B cell (primary cell): ENCODE data around the gene HOXB8. TPM values are rescaled to one million over a fixed set of nuclear protein-coding genes. Genes with fewer than 3 reads are reported as not detected.

Source experiments
- ATAC-seq: fragments of 200-7000 bp; cut with Tn5 transposase; one replicate; pipeline ENCODE4 v1.10.0; 2021; ENCODE audit warnings: low read depth, mild to moderate bottlenecking, moderate number of reproducible peaks, moderate library complexity
- CTCF ChIA-PET: fragments of 350-600 bp; sonication (Branson Sonifier 250); formaldehyde crosslinking; loops from one replicate; lab custom pipeline; 2021; ENCODE audit warnings: antibody characterized with exemption, inconsistent platforms; lab: Charles Lee
- POLR2A ChIA-PET: fragments of 350-600 bp; sonication (Branson Sonifier 250); formaldehyde crosslinking; loops from one replicate; lab custom pipeline; 2021; ENCODE audit warnings: antibody characterized with exemption; lab: Charles Lee
- DNase-seq: peaks from one replicate; pipeline ENCODE4 v3.0.0; 2013
- H2AFZ ChIP-seq: 2 replicates; pipeline ENCODE4 v1.6.1; 2012; ENCODE audit warnings: mild to moderate bottlenecking, low read depth, low read length; ENCODE audit not compliant: insufficient read depth, poor library complexity, severe bottlenecking
- H3K27ac ChIP-seq, 2 donors: 1 replicate in 1 of 2; 2 replicates in 1 of 2; pipeline ENCODE4 v1.5.1; 2012 to 2013; ENCODE audit warnings: low read length in 2 of 2, mild to moderate bottlenecking in 2 of 2, moderate library complexity in 1 of 2
- H3K27me3 ChIP-seq, 4 experiments: fragments of 200-600 bp in 1 of 4; sonication (generic) in 1 of 4; replicated peaks in 1 of 4; 1 replicate in 2 of 4; 2 replicates in 2 of 4; pipeline versions ENCODE4 v1.6.1 to v1.7.0; 2013 to 2016; ENCODE audit warnings: low read length in 3 of 4, mild to moderate bottlenecking in 2 of 4, mixed read lengths in 1 of 4, moderate library complexity in 1 of 4; ENCODE audit not compliant: insufficient read depth in 4 of 4, control insufficient read depth in 3 of 4; ENCODE audit errors: control extremely low read depth in 1 of 4
- H3K36me3 ChIP-seq, 2 experiments: replicated peaks in 1 of 2; 1 replicate in 1 of 2; 2 replicates in 1 of 2; pipeline versions ENCODE4 v1.6.1 to v1.7.1; 2013; ENCODE audit warnings: low read length in 1 of 2; ENCODE audit not compliant: insufficient read depth in 2 of 2, control insufficient read depth in 1 of 2; ENCODE audit errors: control extremely low read depth in 1 of 2, extremely low read depth in 1 of 2
- H3K4me1 ChIP-seq, 2 donors: fragments of 200-600 bp in 1 of 2; sonication (generic) in 1 of 2; 1 replicate in 1 of 2; 2 replicates in 1 of 2; pipeline versions ENCODE4 v1.5.1 to v1.6.1; 2013 to 2017; ENCODE audit warnings: low read length in 2 of 2; ENCODE audit not compliant: control insufficient read depth in 2 of 2, insufficient read depth in 2 of 2
- H3K4me2 ChIP-seq: replicated peaks from 2 replicates; pipeline ENCODE3; 2012; ENCODE audit warnings: mild to moderate bottlenecking, low read depth, low read length; ENCODE audit not compliant: poor library complexity, severe bottlenecking
- H3K4me3 ChIP-seq, 5 experiments: fragments of 200-600 bp in 1 of 5; sonication (generic) in 1 of 5; 1 replicate in 3 of 5; 2 replicates in 2 of 5; pipeline versions ENCODE4 v1.5.1 to v1.7.0; 2011 to 2016; ENCODE audit warnings: low read length in 4 of 5, mild to moderate bottlenecking in 4 of 5, low read depth in 2 of 5, control low read depth in 1 of 5, moderate library complexity in 1 of 5; ENCODE audit not compliant: insufficient read depth in 1 of 5; ENCODE audit errors: control extremely low read depth in 1 of 5, extremely low read depth in 1 of 5
- H3K79me2 ChIP-seq: fragments of 200-600 bp; sonication (generic); one replicate; pipeline ENCODE4 v1.6.0; 2016; ENCODE audit warnings: low read length; ENCODE audit not compliant: control insufficient read depth, insufficient read depth
- H3K9ac ChIP-seq: fragments of 200-600 bp; sonication (generic); 2 replicates; pipeline ENCODE4 v1.6.1; 2017; ENCODE audit warnings: mild to moderate bottlenecking, low read length, moderate library complexity
- H3K9me3 ChIP-seq, 3 donors: one replicate each; pipeline versions ENCODE4 v1.6.1 to v1.7.1; 2013; ENCODE audit warnings: low read length in 2 of 3; ENCODE audit not compliant: control insufficient read depth in 2 of 3, insufficient read depth in 1 of 3; ENCODE audit errors: control extremely low read depth in 1 of 3
- H4K20me1 ChIP-seq: 2 replicates; pipeline ENCODE4 v1.6.0; 2012; ENCODE audit warnings: mild to moderate bottlenecking, low read length; ENCODE audit not compliant: insufficient read depth, control insufficient read depth, poor library complexity, severe bottlenecking
- H3K27ac Mint-ChIP-seq: one replicate; pipeline ENCODE4 v1.8.0; 2021; ENCODE audit warnings: mixed read lengths
- H3K27me3 Mint-ChIP-seq: one replicate; pipeline ENCODE4 v1.8.0; 2021; ENCODE audit warnings: mixed read lengths
- H3K4me1 Mint-ChIP-seq: one replicate; pipeline ENCODE4 v1.8.0; 2021; ENCODE audit warnings: mixed read lengths
- H3K4me3 Mint-ChIP-seq: one replicate; pipeline ENCODE4 v1.8.0; 2021; ENCODE audit warnings: mixed read lengths
- H3K9me3 Mint-ChIP-seq: one replicate; pipeline ENCODE4 v1.8.0; 2022; ENCODE audit warnings: mixed read lengths; ENCODE audit not compliant: insufficient read depth
- EZH2 ChIP-seq: IDR thresholded peaks from 2 replicates; pipeline ENCODE4 v1.6.1; 2012; ENCODE audit warnings: borderline replicate concordance, low read depth, mild to moderate bottlenecking, moderate library complexity, low read length; ENCODE audit not compliant: insufficient read depth, poor library complexity, severe bottlenecking
- WGBS: methylation state at CpG from one replicate; pipeline ENCODE4 v1.1.5; 2013; ENCODE audit warnings: missing lambda C conversion rate; ENCODE audit not compliant: insufficient coverage; 5-methylcytosine and 5-hydroxymethylcytosine counted together
- intact Hi-C: fragments of 100-400 bp; cut with micrococcal nuclease; formaldehyde crosslinking; loops from one replicate; pipeline ENCODE4 v1.10.0; 2022
- polyA plus RNA-seq: library from polyadenylated mRNA; depleted of rRNA; stranded (reverse); fragments of >200 nt; gene quantifications from 2 replicates; pipeline ENCODE4 v1.2.3, GENCODE V29; 2012
- total RNA-seq, 2 donors: library from RNA; stranded (reverse); fragments of 120-200 nt in 1 of 2; gene quantifications; 1 replicate in 1 of 2; 2 replicates in 1 of 2; pipeline versions ENCODE4 v1.2.3 to v1.2.4, GENCODE V29; 2013 to 2022
- TF ChIP-seq, protein P1 (sequence below): fragments of 200-600 bp; IDR thresholded peaks from one replicate; pipeline ENCODE4 v1.8.0; 2022; ENCODE audit warnings: antibody characterized with exemption, mild to moderate bottlenecking

Gene HOXB8
- total and polyA plus RNA-seq, 2 donors (not counting 1 experiment from before 2014, with no cell fraction given), result not detected

GRCh38 chr17:48609759-48610281 is 5.3 kb downstream of the HOXB8 start:
- TF ChIP-seq, protein P1, sequence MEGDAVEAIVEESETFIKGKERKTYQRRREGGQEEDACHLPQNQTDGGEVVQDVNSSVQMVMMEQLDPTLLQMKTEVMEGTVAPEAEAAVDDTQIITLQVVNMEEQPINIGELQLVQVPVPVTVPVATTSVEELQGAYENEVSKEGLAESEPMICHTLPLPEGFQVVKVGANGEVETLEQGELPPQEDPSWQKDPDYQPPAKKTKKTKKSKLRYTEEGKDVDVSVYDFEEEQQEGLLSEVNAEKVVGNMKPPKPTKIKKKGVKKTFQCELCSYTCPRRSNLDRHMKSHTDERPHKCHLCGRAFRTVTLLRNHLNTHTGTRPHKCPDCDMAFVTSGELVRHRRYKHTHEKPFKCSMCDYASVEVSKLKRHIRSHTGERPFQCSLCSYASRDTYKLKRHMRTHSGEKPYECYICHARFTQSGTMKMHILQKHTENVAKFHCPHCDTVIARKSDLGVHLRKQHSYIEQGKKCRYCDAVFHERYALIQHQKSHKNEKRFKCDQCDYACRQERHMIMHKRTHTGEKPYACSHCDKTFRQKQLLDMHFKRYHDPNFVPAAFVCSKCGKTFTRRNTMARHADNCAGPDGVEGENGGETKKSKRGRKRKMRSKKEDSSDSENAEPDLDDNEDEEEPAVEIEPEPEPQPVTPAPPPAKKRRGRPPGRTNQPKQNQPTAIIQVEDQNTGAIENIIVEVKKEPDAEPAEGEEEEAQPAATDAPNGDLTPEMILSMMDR, result no peak
- no peak for TF ChIP-seq EZH2
- no peak overlapping the region for H3K27ac ChIP-seq
- intact Hi-C loops, result loop anchor here (2.0 to 5.0 kb wide), 2 partner anchors 13 to 33 kb away; partner anchors contain the start of gene HOXB4

GRCh38 chr17:48609033-48609432 is 6.1 kb downstream of the HOXB8 start:
- Histone ChIP-seq H3K4me3 (no peak overlapping the region), H3K36me3 (no peaks in the 10 kb centered on the region), H3K9ac (no peak overlapping the region), H4K20me1 (no peaks in the 10 kb centered on the region), H3K4me2 (no peak overlapping the region), H2AFZ (no peak overlapping the region), H3K27ac (no peak overlapping the region), H3K9me3 (peaks cover 0 to 24% (median 0%) of the 10 kb centered on the region in 3 donors), H3K79me2 (no peaks in the 10 kb centered on the region), H3K4me1 (peaks cover 43 to 46% of the 10 kb centered on the region in 2 donors), H3K27me3 (peaks cover 2 to 85% (median 57%) of the 10 kb centered on the region in 4 experiments)
- ChIA-PET POLR2A (no interaction called here), CTCF (interaction anchor here (0.8 to 1.4 kb wide), 4 partner anchors 10 to 346 kb away, joined by 3 to 6 read pairs (median 4); partner anchors contain the start of gene HOXB3)
- TF ChIP-seq, protein P1, result no peak
- TF ChIP-seq EZH2, result no peak
- H3K4me1 Mint-ChIP-seq, result peaks cover 32% of the 10 kb centered on the region
- H3K9me3 Mint-ChIP-seq, result no peaks in the 10 kb centered on the region
- ATAC-seq (no peak), DNase-seq (no peak)
- intact Hi-C loops, result no loop called here
- no peak overlapping the region for H3K27ac Mint-ChIP-seq
- H3K4me3 Mint-ChIP-seq, result peak overlapping the region; percentile 92
- peaks cover 65% of the 10 kb centered on the region for H3K27me3 Mint-ChIP-seq

More at GRCh38 chr17:48609759-48610281, 5.3 kb downstream of the HOXB8 start:
- no peaks in the 10 kb centered on the region for H4K20me1 ChIP-seq
- Mint-ChIP-seq H3K4me1 (peaks cover 37% of the 10 kb centered on the region), H3K27ac (no peak overlapping the region), H3K4me3 (peak overlapping the region; percentile 92), H3K27me3 (peaks cover 63% of the 10 kb centered on the region), H3K9me3 (no peaks in the 10 kb centered on the region)
- CTCF ChIA-PET, result interaction anchor here (0.8 to 1.4 kb wide), 4 partner anchors 8 to 347 kb away, joined by 3 to 5 read pairs (median 3); no protein-coding TSS in a partner anchor
- no peak for ATAC-seq
- H3K9me3 ChIP-seq, result peaks cover 0 to 21% (median 0%) of the 10 kb centered on the region in 3 donors
- H3K27me3 ChIP-seq, result peaks cover 2 to 85% (median 55%) of the 10 kb centered on the region in 4 experiments
- H3K4me1 ChIP-seq, result peaks cover 50 to 54% of the 10 kb centered on the region in 2 donors
- 0% methylated on average over 11 of the region's 15 CpGs for WGBS
- H3K79me2 ChIP-seq, result no peaks in the 10 kb centered on the region
- POLR2A ChIA-PET, result interaction anchor here (0.5 to 1.1 kb wide), 3 partner anchors 9 to 27 kb away, joined by 4 to 7 read pairs (median 6); no protein-coding TSS in a partner anchor
- H2AFZ ChIP-seq, result peak overlapping the region; percentile 95
- no peaks in the 10 kb centered on the region for H3K36me3 ChIP-seq
- H3K4me2 ChIP-seq, result peak overlapping the region; percentile 100
- H3K9ac ChIP-seq, result peak overlapping the region; percentile 88
- DNase-seq, result no peak
- H3K4me3 ChIP-seq, result peak overlapping the region in 4 of 5 experiments; percentile 56 to 96 (median 87)
